Prostate gland (tissue), 2 donors: ENCODE measurements around the gene PPIH.

ENCODE experiments used
- CTCF ChIP-seq, 4 experiments: fragments of 200-600 bp in 2 of 4; fragments of 450-650 bp in 2 of 4; sonication (generic) in 2 of 4; IDR thresholded peaks; 1 replicate in 3 of 4; 2 replicates in 1 of 4; pipeline ENCODE4 v1.5.1; 2016 to 2019; ENCODE audit warnings: antibody characterized with exemption in 4 of 4, mild to moderate bottlenecking in 2 of 4, moderate library complexity in 2 of 4
- POLR2A ChIP-seq: fragments of 450-650 bp; IDR thresholded peaks from one replicate; pipeline ENCODE4 v1.6.1; 2016; ENCODE audit warnings: antibody characterized with exemption, mild to moderate bottlenecking
- POLR2AphosphoS5 ChIP-seq: sonication (generic); formaldehyde crosslinking; IDR thresholded peaks from one replicate; pipeline ENCODE4 v1.6.1; 2017; ENCODE audit warnings: antibody characterized with exemption

- TF ChIP-seq CTCF (IDR thresholded peaks at IDR 0.05) (no peak), POLR2A (no peak), POLR2AphosphoS5 (no peak)
Observed at GRCh38 chr1:42700006-42700405, 41.8 kb downstream of the PPIH start.
